ENCODE results near the gene SHB. TPM values are rescaled to one million over a fixed set of nuclear protein-coding genes. Genes with fewer than 3 reads are reported as not detected.

The SHB gene
- total and polyA plus RNA-seq, 2 of the 8 experiments (the other 6 are each of a cell fraction or from before 2014, with no cell fraction given): 4.1 to 12.6 TPM

GRCh38 chr9:37918665-37919170 lies 150.3 kb downstream of the SHB start:
- no peak overlapping the region for H3K9ac ChIP-seq (replicated peaks in 1 of 4; ENCODE audit: extremely low read depth in 1 of 4, low read depth in 3 of 4, low read length in 3 of 4)
- no peak overlapping the region for H4K5ac ChIP-seq (ENCODE audit: insufficient read length, low read depth, low read length)
- H3K23ac ChIP-seq (ENCODE audit: insufficient read length): no peak overlapping the region
- H2BK12ac ChIP-seq (ENCODE audit: low read depth, low read length): 0 out of 2 replicates have a peak overlapping the region, but pooled peaks have one; percentile 39
- H3K4me1 ChIP-seq (replicated peaks in 1 of 4; ENCODE audit: control insufficient read depth in 3 of 4, insufficient read depth in 4 of 4, low read length in 3 of 4): peaks cover 0 to 23% (median 11%) of the 10 kb centered on the region in 4 experiments; a peak in 5 of 7 replicates
- H3K79me2 ChIP-seq (ENCODE audit: control insufficient read depth in 1 of 2, insufficient read depth in 2 of 2, low read length in 2 of 2): no peaks in the 10 kb centered on the region
- H2BK120ac ChIP-seq (replicated peaks; ENCODE audit: low read depth, low read length): no peak overlapping the region
- H3K23me2 ChIP-seq (ENCODE audit: low read depth, low read length): no peaks in the 10 kb centered on the region
- no peak for DNase-seq (ENCODE audit: low read depth in 1 of 2, low spot score in 2 of 2)
- H4K20me1 ChIP-seq (replicated peaks in 1 of 2; ENCODE audit: control insufficient read depth in 1 of 2, insufficient read depth in 2 of 2, low read length in 2 of 2): no peaks in the 10 kb centered on the region
- H2BK15ac ChIP-seq (ENCODE audit: low read length): no peak overlapping the region
- H3K56ac ChIP-seq (replicated peaks; ENCODE audit: insufficient read length, low read depth, low read length): no peak overlapping the region
- H3K4me3 ChIP-seq (ENCODE audit: extremely low read depth in 1 of 4, insufficient read depth in 2 of 4, low read depth in 3 of 4, low read length in 4 of 4): no peak overlapping the region
- H4K8ac ChIP-seq (ENCODE audit: extremely low read depth, insufficient read depth, low read length): no peak overlapping the region
- H3K27ac ChIP-seq (ENCODE audit: low read depth, low read length): no peak overlapping the region
- no peak overlapping the region for H2AK5ac ChIP-seq (ENCODE audit: low read depth, low read length)
- no peak overlapping the region for H3K4me2 ChIP-seq (ENCODE audit: insufficient read depth in 1 of 2, low read depth in 2 of 2, low read length in 2 of 2)
- H3K36me3 ChIP-seq (ENCODE audit: control insufficient read depth in 2 of 4, insufficient read depth in 4 of 4, low read length in 3 of 4): no peaks in the 10 kb centered on the region; a peak in 1 of 8 replicates
- no peak for FAIRE-seq
- no peak overlapping the region for H2AFZ ChIP-seq (ENCODE audit: low read length)
- H3K18ac ChIP-seq (ENCODE audit: extremely low read depth, low read length): no peak overlapping the region
- peak overlapping the region; percentile 90; the same call in 1 of the 2 replicates for H2BK20ac ChIP-seq (ENCODE audit: low read length)
- H3K14ac ChIP-seq (ENCODE audit: insufficient read length): no peak overlapping the region
- no peak overlapping the region for H3K4ac ChIP-seq (replicated peaks; ENCODE audit: insufficient read length, low read depth, low read length)
- no peak overlapping the region for H4K91ac ChIP-seq (replicated peaks; ENCODE audit: insufficient read length, low read length)
- H3K9me3 ChIP-seq (ENCODE audit: insufficient read depth in 2 of 2, low read depth in 1 of 2, low read length in 1 of 2): no peaks in the 10 kb centered on the region
- no peak overlapping the region for H2BK5ac ChIP-seq (ENCODE audit: low read depth, low read length)
- 87% methylated on average over 5 of the region's 6 CpGs; no CpG with 5 or more reads in 1 of the 2 experiments for WGBS, 2 experiments (ENCODE audit: extremely low coverage in 1 of 2, insufficient coverage in 1 of 2, insufficient read length in 1 of 2, insufficient replicate concordance in 2 of 2, low coverage in 1 of 2, low lambda C conversion rate in 2 of 2, missing lambda C conversion rate in 1 of 2)
- CTCF ChIA-PET (ENCODE audit: partially characterized antibody): interaction anchor here (1.1 to 1.3 kb wide), 3 partner anchors 10 to 374 kb away, joined by 3 to 4 read pairs (median 4); no protein-coding TSS in a partner anchor
- H3K79me1 ChIP-seq (ENCODE audit: low read depth, low read length): no peaks in the 10 kb centered on the region; the same call in 1 of the 2 replicates
- no peaks in the 10 kb centered on the region for H3K27me3 ChIP-seq (replicated peaks in 1 of 4; ENCODE audit: control insufficient read depth in 3 of 4, extremely low read depth in 1 of 4, insufficient read depth in 3 of 4, low read length in 3 of 4)
- POLR2A ChIA-PET (ENCODE audit: partially characterized antibody): no interaction called here
- TF ChIP-seq CHD2 (IDR thresholded peaks at IDR 0.05; ENCODE audit: low read length) (no peak), RFX5 (IDR thresholded peaks at IDR 0.05; ENCODE audit: borderline replicate concordance, low read depth, low read length) (no peak), SIRT6 (IDR thresholded peaks at IDR 0.05; ENCODE audit: low read length) (no peak), SP4 (IDR thresholded peaks at IDR 0.05; ENCODE audit: low read length) (no peak), E2F6 (IDR thresholded peaks at IDR 0.05) (no peak), KDM1A (IDR thresholded peaks at IDR 0.05; ENCODE audit: borderline replicate concordance, low read length) (no peak), TCF12 (IDR thresholded peaks at IDR 0.05; ENCODE audit: low read depth, low read length) (no peak), POU5F1 (IDR thresholded peaks at IDR 0.05; ENCODE audit: low read depth, low read length) (no peak), SIN3A (conservative IDR thresholded peaks at IDR 0.05 in 1 of 2, IDR thresholded peaks at IDR 0.05 in 1 of 2; ENCODE audit: low read depth in 1 of 2, low read length in 2 of 2) (no peak), USF2 (IDR thresholded peaks at IDR 0.05; ENCODE audit: low read length) (no peak), HDAC6 (IDR thresholded peaks at IDR 0.05; ENCODE audit: low read depth, low read length) (no peak), SRF (IDR thresholded peaks at IDR 0.05; ENCODE audit: low read depth, low read length) (no peak), KDM4A (IDR thresholded peaks at IDR 0.05; ENCODE audit: low read depth, low read length, severe bottlenecking) (no peak)
